GM21423 (cell line): ENCODE results near the gene DMRTC2.

Experiments used
- ATAC-seq: cut with Tn5 transposase; IDR thresholded peaks from one replicate; pipeline ENCODE4 v1.9.1; 2021; ENCODE audit warnings: mild to moderate bottlenecking, moderate library complexity; ENCODE audit not compliant: unreplicated experiment

DMRTC2 gene

DNA sequence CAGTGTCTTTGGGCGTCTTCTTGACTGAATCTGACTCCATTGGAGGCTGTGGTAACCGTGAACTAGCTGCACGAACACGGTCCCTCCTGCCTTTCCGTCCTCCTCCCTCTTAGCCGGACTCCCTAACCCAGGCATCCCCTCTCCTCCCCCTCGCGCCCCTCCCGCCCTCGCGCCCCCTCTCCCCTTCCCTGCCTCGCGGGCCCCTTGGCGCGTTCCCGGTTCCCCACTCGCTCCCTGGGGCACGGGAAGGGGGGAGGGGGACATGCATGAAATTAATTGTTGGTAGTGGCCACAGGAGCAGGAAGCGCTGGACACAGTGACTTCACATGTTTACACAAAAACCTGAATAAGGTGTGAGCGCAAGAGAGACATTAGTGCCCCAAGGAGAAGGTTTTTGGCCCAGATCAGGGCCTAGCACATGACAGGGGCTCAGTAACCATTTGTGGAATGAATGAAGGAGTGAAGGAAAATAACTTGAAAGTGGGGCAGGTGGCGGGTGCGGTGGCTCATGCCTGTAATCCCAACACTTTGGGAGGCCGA is 279 bp downstream of the DMRTC2 start:
- ATAC-seq = no peak

DNA sequence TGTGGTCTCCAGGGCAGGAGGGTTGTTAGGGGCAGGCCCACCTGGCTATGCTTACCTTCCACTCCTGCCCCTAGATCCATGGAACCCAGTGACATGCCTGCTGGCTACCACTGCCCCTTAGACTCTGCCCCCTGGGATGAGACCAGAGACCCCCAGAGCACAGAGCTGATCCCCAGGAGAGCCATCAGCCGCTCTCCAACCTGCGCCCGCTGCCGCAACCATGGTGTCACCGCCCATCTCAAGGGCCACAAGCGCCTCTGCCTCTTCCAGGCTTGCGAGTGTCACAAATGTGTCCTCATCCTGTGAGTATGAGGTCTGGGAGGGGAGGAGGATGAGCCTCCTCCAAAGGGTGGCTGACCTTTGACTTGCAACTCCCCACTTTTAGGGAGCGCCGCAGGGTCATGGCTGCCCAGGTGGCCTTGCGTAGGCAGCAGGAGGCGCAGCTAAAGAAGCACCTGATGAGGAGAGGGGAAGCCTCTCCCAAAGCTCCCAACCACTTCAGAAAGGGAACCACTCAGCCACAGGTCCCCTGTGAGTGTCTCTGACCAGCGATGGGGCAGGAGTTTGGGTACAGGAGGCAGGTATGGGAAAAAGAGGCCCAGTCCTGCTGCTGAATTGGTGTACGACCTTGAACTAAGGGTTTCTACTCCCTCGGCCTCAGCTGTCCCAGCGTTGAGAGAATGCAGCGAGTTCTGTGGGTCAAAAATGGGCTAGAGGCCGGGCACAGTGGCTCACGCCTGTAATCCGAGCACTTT is 2.7 kb downstream of the DMRTC2 start:
- ATAC-seq = no peak

DNA sequence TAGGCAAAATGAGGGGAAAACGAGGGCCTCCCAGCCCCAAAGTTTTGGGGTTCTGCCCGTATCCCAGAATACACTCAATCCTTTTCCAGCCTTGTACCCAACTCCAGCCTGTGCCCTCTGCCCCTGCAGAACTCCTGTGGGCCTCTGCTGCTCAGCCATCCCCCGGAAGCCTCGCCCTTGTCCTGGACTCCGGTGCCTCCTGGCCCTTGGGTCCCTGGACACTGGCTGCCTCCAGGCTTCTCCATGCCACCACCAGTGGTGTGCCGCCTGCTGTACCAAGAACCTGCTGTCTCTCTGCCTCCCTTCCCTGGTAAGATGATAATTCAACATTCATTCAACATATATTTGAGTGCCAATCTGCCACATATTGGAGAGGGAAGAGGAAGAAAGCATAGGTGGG is 3.8 kb downstream of the DMRTC2 start:
- no peak for ATAC-seq

DNA sequence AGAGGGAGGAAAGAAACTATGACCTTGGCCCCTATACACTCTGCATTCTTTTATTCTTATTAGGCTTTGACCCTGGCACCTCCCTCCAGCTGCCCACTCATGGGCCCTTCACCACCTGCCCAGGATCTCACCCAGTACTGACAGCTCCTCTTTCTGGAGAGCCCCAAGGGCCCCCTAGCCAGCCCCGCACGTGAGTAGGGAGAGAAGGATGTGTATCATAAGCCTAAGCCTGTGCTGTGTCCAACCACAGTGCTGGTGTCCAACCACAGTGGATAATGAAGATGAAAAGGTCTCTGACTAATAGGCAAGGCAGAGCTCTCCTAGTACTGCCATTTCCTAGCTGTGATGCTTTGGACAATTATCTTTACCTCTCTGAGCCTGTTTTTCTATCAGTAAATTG is 4.2 kb downstream of the DMRTC2 start:
- ATAC-seq = no peak

DNA sequence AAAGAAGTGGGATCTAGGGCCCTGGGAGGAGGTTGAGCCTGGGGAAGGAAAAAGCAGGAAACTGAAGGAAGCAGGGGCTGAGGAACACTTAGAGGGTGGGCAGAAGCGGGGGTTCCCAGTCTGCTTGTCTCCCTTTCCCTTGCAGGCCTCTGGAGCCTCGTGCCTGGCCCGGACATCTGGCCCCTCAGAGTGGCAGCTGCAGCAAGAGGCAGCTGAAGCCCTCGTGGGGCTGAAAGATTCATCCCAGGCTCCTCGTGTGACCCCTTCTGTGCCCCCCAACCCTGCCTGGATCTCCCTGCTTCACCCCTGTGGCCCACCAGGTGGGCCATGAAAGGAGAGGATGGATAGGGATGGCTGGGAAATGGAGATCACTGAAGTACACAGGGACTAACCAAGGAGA is 5.5 kb downstream of the DMRTC2 start:
- no peak for ATAC-seq

DNA sequence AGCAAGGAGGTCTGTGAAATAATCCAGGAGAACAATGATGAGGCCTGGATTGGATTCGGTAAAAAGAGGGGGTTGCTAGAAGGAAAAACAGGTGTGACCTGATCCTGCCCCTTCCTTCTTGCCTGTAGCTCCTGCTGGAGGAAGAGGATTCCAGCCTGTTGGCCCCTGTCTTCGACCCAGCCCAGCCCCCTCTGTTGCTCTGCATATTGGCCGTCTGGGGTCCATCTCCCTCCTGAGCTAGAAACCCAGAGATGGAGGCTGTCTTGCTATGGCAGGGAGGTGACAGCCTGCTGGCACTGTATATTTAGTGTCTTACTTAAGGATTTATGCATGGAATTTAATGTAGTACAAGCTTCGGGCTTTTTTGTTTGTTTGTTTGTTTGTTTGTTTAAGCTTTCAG is 6.6 kb downstream of the DMRTC2 start:
- no peak for ATAC-seq

DNA sequence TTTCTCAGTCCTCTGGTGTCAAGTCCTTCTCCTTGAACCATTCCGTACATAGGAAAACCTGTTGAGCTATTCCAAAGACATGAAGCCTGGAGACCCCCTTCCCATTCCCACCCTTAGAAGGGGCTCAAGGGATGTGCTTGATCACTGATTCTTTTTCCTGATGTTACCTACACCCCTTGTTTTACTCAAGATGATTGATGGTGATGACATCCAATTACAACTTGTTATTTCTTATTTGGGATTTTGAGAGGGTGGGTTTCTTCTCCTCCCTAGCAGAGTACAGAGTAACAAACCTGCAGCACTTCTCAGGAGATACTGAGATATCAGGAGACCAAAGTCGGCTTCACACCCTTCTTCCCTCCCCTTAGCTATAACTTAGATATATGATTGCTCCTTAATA is 8.5 kb downstream of the DMRTC2 start:
- ATAC-seq = no peak

DNA sequence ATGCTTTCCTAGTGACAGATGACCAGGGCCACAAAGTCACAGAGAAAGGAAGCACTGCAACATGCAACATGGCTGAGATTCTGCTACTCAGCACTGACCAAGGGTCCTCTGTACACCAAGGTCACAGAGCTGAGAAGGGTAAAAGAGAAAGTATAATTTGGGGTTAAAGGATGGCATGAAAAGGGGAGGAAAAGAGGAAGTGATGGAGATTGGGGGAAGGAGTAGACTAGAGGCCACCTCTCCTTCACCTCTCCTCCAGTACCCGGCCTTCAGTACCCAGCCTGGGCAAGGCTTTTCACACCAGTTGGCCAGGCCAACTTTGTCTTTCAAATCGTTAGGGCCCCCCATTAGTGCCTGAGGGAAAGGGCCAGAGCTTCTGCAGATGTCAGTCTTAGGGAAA is 8.9 kb downstream of the DMRTC2 start:
- no peak for ATAC-seq

DNA sequence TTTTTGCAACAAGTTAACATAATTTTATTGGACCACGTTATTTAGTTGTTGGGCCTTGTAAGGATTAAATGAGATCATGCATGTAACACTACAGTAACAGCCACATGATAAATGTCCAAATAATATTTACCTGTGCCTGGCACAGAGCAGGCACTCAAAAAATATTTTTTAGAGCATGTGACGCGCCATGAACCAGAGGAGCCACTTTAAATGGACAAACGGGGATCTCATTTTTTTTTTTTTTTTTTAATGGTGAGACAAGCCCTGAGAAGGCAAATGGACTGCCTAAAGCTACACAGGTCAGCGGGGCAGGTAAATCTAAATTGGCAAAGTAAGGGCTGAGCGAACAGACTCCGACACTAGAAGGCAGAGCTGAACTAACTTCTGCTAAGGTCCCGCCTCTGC is 14.4 kb downstream of the DMRTC2 start:
- ATAC-seq = no peak

DNA sequence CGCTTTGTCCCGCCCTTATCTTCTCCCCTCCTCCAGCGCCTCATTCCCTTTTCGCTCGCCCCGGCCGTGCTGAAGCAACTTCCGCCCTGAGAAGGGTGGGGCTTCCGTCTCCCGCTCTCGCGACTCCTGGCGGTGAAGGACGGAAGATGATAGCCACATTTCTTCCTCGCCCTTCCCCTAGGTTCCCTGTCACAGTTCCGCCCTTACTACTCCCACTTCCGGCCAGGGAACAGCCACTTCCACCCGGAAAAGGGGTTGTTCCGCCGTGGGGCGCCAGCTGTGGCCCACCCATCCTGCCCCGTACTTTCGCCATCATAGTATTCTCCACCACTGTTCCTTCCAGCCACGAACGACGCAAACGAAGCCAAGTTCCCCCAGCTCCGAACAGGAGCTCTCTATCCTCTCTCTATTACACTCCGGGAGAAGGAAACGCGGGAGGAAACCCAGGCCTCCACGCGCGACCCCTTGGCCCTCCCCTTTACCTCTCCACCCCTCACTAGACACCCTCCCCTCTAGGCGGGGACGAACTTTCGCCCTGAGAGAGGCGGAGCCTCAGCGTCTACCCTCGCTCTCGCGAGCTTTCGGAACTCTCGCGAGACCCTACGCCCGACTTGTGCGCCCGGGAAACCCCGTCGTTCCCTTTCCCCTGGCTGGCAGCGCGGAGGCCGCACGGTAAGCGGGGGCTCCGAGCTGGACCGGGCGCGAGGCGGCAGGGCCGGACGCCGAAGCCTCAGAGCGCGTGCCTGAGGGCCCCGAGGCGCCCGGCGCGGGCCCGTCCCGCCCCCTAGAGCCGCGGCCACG is 15.0 kb downstream of the DMRTC2 start, which contains the start of gene RPS19:
RPS19 (plus strand) TSS at position 638 of the 801 bp plus-strand sequence. CDS start 520 bp downstream, outside the sequence.
- peak; percentile 76 for ATAC-seq

DNA sequence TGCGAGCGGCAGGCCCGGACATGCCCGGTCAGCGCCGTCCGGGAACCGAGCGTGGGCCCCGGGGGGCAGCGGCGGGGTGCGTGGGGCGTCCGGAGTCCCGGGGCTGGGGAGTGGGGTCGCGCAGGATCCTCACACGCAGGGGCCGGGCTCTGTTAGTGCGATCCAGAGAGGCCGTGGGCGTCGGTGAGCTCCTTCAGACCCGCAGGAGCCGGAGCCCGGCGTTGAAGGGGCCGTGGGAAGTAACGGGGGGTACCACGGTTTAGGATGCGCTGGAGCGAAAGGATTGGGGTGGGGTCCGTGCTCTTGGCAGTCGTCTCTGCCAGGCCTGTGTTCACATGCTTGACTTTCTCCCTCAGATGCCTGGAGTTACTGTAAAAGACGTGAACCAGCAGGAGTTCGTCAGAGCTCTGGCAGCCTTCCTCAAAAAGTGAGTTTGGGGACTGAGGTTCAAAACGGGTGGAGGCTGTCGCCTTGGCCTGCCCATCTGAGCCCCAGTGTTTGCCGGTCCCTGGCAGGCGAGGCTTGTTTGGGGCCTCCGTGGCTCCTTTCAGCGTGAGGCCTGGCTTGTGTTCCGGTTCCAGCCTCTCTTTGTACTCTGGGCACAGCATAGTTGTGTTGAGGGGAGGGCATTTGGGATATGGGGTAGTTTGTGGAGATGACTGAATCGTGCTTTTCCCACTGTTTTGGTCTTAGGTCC is 15.7 kb downstream of the DMRTC2 start:
- ATAC-seq = no peak

DNA sequence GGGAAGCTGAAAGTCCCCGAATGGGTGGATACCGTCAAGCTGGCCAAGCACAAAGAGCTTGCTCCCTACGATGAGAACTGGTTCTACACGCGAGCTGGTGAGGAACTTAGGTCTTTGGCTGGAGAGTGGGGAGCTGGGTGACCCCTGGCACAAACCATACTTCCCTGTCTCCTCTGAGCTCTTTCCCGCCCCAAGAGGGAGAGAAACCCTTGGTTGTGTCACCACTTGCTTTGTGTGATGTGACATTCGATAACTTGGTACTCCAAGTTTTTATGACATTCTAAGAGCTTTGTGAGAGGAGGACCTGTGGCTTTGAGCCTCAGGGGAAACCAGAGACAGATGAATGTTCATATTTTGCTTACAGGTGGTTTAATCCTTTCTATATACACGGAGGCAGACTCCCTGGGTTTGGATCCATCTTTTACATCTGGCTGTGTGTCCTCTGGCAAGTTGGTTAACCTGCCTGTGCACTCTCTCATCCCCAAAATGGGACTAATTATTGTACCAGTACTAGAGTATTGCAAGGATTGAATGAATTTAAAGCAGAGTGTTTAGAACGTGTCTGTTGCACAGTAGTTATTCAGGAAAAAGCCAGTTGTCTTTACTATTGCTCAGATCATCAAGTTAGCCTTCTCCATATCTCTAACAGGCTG is 16.4 kb downstream of the DMRTC2 start:
- no peak for ATAC-seq

DNA sequence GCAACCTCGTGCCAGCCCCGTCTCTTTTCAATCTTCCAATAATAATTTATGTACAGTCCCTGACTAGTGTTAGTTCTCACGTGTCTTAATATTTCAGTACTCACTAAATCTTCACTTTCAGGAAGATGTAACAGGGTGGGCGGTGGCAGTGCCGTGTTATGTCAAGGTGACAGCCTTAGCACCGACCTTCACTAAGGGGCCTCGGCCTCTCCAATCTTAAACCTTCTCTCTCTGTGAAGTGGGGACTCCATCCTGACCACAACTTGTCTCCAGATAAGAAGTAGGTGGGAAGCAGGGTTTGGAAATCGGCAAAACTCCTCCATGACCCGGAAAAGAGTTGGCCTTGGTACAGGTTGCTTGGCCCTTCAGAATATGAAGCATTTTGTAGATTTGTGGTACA is 17.0 kb downstream of the DMRTC2 start:
- ATAC-seq = no peak

DNA sequence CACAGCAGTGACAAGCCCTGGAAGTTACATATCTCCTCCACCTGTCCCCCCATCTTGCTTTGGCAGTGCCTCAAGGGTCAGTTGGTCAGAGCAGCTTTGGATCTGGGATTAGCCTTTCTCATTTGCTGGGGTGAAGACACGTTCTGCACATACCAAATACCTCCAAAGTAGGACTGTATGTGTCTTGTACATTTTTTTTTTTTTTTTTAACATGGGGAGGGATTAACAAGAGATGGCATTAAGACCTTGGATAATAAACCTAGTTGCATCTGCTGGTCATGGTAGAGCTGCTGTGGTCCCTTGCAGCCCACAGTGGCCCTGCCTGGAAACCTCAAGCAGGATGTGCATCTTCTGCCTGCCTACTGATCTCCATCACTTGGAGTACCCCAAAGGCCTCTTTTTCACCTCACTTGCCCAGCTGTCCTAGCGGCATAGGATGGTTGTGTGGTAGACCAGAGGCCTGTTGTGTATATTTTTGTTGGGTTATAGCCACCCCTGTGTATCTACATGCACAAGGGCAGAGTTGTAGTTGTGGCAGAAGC is 17.7 kb downstream of the DMRTC2 start:
- no peak for ATAC-seq

DNA sequence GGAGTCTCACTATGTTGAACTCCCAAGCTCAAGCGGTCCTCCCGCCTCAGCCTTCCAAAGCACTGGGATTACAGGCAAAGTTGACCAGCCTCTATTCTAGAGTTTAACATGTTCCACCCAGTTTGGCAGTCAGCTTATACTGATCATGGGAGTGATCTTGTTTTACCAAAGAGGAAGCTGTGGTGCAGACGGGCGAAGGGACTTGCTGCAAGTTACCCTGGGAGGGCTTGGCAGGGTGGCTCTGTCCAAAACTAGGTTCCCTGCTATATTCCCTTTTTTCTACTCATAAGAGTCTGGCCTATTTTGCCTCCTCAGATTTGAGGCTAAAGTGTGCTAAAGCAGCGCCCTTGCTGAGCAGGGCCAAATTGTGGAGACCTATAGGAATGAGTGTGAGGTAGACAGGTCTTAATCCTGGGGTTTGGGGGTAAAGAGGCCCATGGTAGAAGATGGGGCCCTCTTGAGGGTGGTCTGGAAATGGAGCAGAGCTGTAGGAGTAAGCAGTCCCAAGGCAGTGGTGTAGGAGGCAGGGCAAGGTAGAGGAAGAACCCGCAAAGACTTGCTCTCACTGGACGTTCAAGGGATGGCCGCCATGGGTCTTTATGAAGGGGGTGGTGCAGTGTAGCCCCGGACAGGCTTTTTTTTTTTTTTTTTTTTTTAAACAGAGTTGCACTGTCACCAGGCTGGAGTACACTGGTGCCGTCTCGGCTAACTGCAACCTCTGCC is 18.5 kb downstream of the DMRTC2 start:
- no peak for ATAC-seq

DNA sequence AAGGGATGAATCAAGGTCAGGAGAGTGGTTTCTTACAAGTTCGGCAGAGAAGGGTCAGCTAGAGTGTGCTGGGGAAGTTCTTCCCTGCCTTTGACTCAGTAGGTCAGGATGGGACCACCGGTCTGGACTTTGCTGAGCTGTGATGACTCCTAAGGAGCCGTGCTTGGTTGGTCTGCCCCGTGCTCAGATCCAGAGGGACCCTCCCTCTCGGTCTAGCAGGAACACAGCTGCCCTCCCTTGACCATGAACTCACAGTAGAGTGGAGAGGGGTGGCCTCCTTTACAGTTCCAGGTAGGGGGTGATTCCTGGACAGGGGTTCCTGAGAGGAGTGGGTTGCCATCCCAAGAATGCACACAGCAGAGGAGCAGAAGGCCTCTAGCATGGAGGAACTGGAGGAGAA is 19.5 kb downstream of the DMRTC2 start:
- no peak for ATAC-seq

DNA sequence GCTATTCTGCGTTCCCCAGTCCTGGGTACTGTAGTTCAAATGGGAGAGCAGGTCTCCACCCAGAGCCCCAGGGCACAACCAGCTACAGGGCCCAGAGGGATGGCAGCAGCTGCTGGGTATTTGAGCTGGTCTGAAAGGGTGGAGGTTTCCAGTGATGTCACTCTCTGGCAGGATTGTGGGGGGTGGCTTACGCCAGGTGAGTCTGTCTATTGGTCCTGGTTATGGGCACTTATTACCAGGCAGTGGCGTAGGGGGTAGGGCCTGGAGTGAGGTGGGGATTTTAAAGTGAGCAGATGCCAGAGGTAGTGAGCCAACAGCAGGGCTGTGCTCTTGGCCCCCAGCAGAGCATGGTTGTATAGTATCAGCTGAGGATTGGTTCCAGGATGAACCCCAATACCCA is 21.4 kb downstream of the DMRTC2 start:
- ATAC-seq = no peak

DNA sequence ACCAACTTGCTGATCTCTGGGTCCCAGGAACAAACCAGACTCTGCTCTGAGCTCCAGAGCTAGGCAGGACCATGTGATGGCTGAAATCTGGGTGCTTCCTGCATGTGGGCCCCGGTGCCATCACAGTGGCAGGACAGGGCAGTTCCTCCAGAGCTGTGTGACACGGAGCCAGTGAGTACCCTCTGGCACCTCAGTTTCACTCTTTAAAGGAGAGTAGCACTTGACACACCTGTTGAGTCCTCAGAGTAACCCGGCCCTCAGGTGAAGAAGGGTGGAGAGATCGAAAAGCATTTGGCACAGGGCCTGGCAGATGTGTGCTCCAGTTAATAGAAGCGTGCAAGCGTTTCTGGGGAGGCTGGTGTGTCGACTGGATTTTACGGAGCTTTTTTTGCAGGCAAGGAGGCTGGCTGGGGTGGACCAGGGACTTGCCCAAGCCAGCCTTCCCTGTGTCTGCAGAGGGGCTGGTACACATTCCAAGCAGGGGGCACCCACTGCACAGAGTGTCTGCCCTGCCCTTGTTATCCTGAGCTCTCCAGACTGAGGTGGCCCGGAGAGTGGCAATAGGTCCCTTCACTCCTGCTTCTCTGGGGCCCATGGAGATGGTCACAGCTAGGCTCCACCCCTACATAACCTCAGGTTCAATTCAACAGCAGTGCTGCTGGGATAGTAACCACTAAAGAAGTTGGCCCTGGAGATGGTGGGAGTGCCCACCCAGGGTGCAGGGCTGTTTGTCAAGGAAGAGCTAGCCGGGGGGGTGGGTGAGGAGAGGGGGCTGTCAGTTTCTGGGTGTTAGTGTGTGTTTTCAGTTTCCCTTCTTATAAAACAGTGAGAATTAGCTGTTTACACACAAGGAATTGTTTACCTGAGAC is 23.5 kb downstream of the DMRTC2 start:
- no peak for ATAC-seq

DNA sequence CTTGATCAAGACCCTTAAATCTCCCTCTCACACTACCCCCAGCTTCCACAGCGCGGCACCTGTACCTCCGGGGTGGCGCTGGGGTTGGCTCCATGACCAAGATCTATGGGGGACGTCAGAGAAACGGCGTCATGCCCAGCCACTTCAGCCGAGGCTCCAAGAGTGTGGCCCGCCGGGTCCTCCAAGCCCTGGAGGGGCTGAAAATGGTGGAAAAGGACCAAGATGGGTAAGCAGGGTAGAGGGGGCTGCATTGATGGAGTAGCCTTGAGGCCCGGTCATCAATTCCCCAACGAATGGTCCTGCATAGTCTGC is 24.1 kb downstream of the DMRTC2 start:
- no peak for ATAC-seq
